HEK293 (cell line): Measurements from ENCODE around the gene KIF14.

Source experiments
- CTCF ChIA-PET: fragments of 350-600 bp; formaldehyde crosslinking; extraction: SDS; loops from one replicate; lab custom pipeline; 2021; ENCODE audit warnings: antibody characterized with exemption; lab: Yijun Ruan, JAX
- POLR2A ChIA-PET: fragments of 300-600 bp; formaldehyde crosslinking; extraction: SDS; loops from one replicate; lab custom pipeline; 2020; ENCODE audit warnings: antibody characterized with exemption, inconsistent platforms; lab: Yijun Ruan, JAX
- H3K27ac ChIP-seq: fragments of 200-500 bp; sonication (Bioruptor generic); 2 replicates; pipeline ENCODE4 v1.5.1; 2014; ENCODE audit warnings: low read depth, low read length, control low read depth, inconsistent platforms; ENCODE audit errors: extremely low read depth
- H3K36me3 ChIP-seq, 2 experiments: fragments of 200-500 bp in 1 of 2; sonication (Bioruptor generic) in 1 of 2; 1 replicate in 1 of 2; 2 replicates in 1 of 2; pipeline ENCODE4 v1.5.1; 2014 to 2017; ENCODE audit warnings: inconsistent platforms in 2 of 2, low read length in 2 of 2; ENCODE audit not compliant: control insufficient read depth in 2 of 2, insufficient read depth in 1 of 2
- H3K4me1 ChIP-seq: fragments of 200-500 bp; sonication (Bioruptor generic); 2 replicates; pipeline ENCODE4 v1.5.1; 2014; ENCODE audit warnings: mild to moderate bottlenecking, low read length, inconsistent platforms; ENCODE audit not compliant: control insufficient read depth, insufficient read depth
- H3K4me3 ChIP-seq: 2 replicates; pipeline ENCODE4 v1.5.1; 2011; ENCODE audit warnings: low read depth, mild to moderate bottlenecking, control low read depth, low read length, moderate library complexity
- H3K9me3 ChIP-seq: fragments of 200-500 bp; sonication (Bioruptor generic); 2 replicates; pipeline ENCODE4 v1.5.1; 2014; ENCODE audit warnings: low read depth, low read length, inconsistent platforms; ENCODE audit not compliant: control insufficient read depth, insufficient read depth
- GLIS1 ChIP-seq: fragments of 450-650 bp; formaldehyde crosslinking; IDR thresholded peaks from 2 replicates; pipeline ENCODE4 v1.5.1; 2016; ENCODE audit warnings: missing biosample characterization, missing genetic modification characterization
- KLF16 ChIP-seq: fragments of 450-650 bp; formaldehyde crosslinking; IDR thresholded peaks from 2 replicates; pipeline ENCODE4 v1.5.1; 2017; ENCODE audit warnings: missing biosample characterization, missing genetic modification characterization
- PBX3 ChIP-seq: sonication (generic); formaldehyde crosslinking; IDR thresholded peaks from 2 replicates; pipeline ENCODE4 v1.8.1; 2022; ENCODE audit warnings: mild to moderate bottlenecking, moderate library complexity, missing genetic modification reagents
- PRDM2 ChIP-seq: fragments of 450-650 bp; formaldehyde crosslinking; IDR thresholded peaks from 2 replicates; pipeline ENCODE4 v1.5.1; 2016; ENCODE audit warnings: missing biosample characterization, missing genetic modification characterization, borderline replicate concordance
- SCRT1 ChIP-seq: fragments of 450-650 bp; formaldehyde crosslinking; IDR thresholded peaks from 2 replicates; pipeline ENCODE4 v1.5.1; 2016; ENCODE audit warnings: missing biosample characterization, missing genetic modification characterization, borderline replicate concordance
- YY2 ChIP-seq: fragments of 450-650 bp; formaldehyde crosslinking; IDR thresholded peaks from 2 replicates; pipeline ENCODE4 v1.5.1; 2016; ENCODE audit warnings: missing biosample characterization, missing genetic modification characterization
- ZBTB49 ChIP-seq: fragments of 450-650 bp; formaldehyde crosslinking; IDR thresholded peaks from 2 replicates; pipeline ENCODE4 v1.5.1; 2016; ENCODE audit warnings: missing biosample characterization, missing genetic modification characterization, low read depth
- ZBTB8A ChIP-seq: fragments of 450-650 bp; formaldehyde crosslinking; IDR thresholded peaks from 2 replicates; pipeline ENCODE4 v1.5.1; 2016; ENCODE audit warnings: missing biosample characterization, missing genetic modification characterization
- ZNF112 ChIP-seq: fragments of 450-650 bp; formaldehyde crosslinking; IDR thresholded peaks from 2 replicates; pipeline ENCODE4 v1.5.0; 2017; ENCODE audit warnings: missing biosample characterization, missing genetic modification characterization
- ZNF132 ChIP-seq: fragments of 450-650 bp; formaldehyde crosslinking; IDR thresholded peaks from 2 replicates; pipeline ENCODE4 v1.5.1; 2017; ENCODE audit warnings: missing biosample characterization, missing genetic modification characterization, borderline replicate concordance
- ZNF133 ChIP-seq: fragments of 450-650 bp; formaldehyde crosslinking; IDR thresholded peaks from 2 replicates; pipeline ENCODE4 v1.5.1; 2016; ENCODE audit warnings: missing biosample characterization, missing genetic modification characterization
- ZNF433 ChIP-seq: fragments of 450-650 bp; formaldehyde crosslinking; IDR thresholded peaks from 2 replicates; pipeline ENCODE4 v1.5.1; 2016; ENCODE audit warnings: missing biosample characterization, missing genetic modification characterization, low read depth
- ZNF501 ChIP-seq: fragments of 450-650 bp; formaldehyde crosslinking; IDR thresholded peaks from 2 replicates; pipeline ENCODE4 v1.5.1; 2016; ENCODE audit warnings: missing biosample characterization, missing genetic modification characterization
- ZNF544 ChIP-seq: fragments of 450-650 bp; formaldehyde crosslinking; IDR thresholded peaks from 2 replicates; pipeline ENCODE4 v1.5.0; 2017; ENCODE audit warnings: missing biosample characterization, missing genetic modification characterization
- ZNF585B ChIP-seq: fragments of 450-650 bp; formaldehyde crosslinking; IDR thresholded peaks from 2 replicates; pipeline ENCODE4 v1.5.1; 2016; ENCODE audit warnings: missing biosample characterization, missing genetic modification characterization
- ZNF610 ChIP-seq: fragments of 450-650 bp; formaldehyde crosslinking; IDR thresholded peaks from 2 replicates; pipeline ENCODE4 v1.5.1; 2016; ENCODE audit warnings: missing biosample characterization, missing genetic modification characterization, borderline replicate concordance
- ZNF624 ChIP-seq: fragments of 450-650 bp; formaldehyde crosslinking; IDR thresholded peaks from 2 replicates; pipeline ENCODE4 v1.5.1; 2017; ENCODE audit warnings: missing biosample characterization, missing genetic modification characterization
- ZNF639 ChIP-seq: fragments of 450-650 bp; formaldehyde crosslinking; IDR thresholded peaks from 2 replicates; pipeline ENCODE4 v1.5.1; 2016; ENCODE audit warnings: missing biosample characterization, missing genetic modification characterization
- ZNF701 ChIP-seq: fragments of 450-650 bp; formaldehyde crosslinking; IDR thresholded peaks from 2 replicates; pipeline ENCODE4 v1.5.1; 2016; ENCODE audit warnings: missing biosample characterization, missing genetic modification characterization
- ZNF777 ChIP-seq: fragments of 450-650 bp; formaldehyde crosslinking; IDR thresholded peaks from 2 replicates; pipeline ENCODE4 v1.5.1; 2017; ENCODE audit warnings: missing biosample characterization, missing genetic modification characterization, borderline replicate concordance

KIF14 gene

GRCh38 chr1:200590001-200590400, 30.6 kb downstream of the KIF14 start:
- ChIA-PET POLR2A (interaction anchor here (0.5 kb wide), 1 partner anchor 25 kb away, joined by 5 read pairs; no protein-coding TSS in a partner anchor), CTCF (interaction anchor here (0.6 kb wide), 1 partner anchor 148 kb away, joined by 3 read pairs; no protein-coding TSS in a partner anchor)
- peaks cover 33 to 67% of the 10 kb centered on the region in 2 experiments for H3K36me3 ChIP-seq
- H3K4me3 ChIP-seq: no peak overlapping the region
- TF ChIP-seq KLF16 (tag by site-specific recombination) (no peak), SCRT1 (tag by site-specific recombination) (no peak), ZBTB49 (tag by site-specific recombination) (no peak)
- no peaks in the 10 kb centered on the region for H3K4me1 ChIP-seq
- H3K9me3 ChIP-seq: no peaks in the 10 kb centered on the region
- no peak overlapping the region for H3K27ac ChIP-seq

- H3K27ac ChIP-seq: no peak overlapping the region
- ChIA-PET CTCF (interaction anchor here (1.4 kb wide), 1 partner anchor 30 kb away, joined by 4 read pairs; no protein-coding TSS in a partner anchor), POLR2A (no interaction called here)
- peaks cover 32 to 74% of the 10 kb centered on the region in 2 experiments for H3K36me3 ChIP-seq
- H3K9me3 ChIP-seq: no peaks in the 10 kb centered on the region
- no peak for TF ChIP-seq ZBTB8A (tag by site-specific recombination)
- no peak for TF ChIP-seq ZNF133 (tag by site-specific recombination)
- no peak for TF ChIP-seq ZNF585B (tag by site-specific recombination)
- no peak for TF ChIP-seq ZNF112 (tag by site-specific recombination)
- TF ChIP-seq YY2 (tag by site-specific recombination): no peak
- TF ChIP-seq ZNF544: no peak
- no peak for TF ChIP-seq ZNF501 (tag by site-specific recombination)
- TF ChIP-seq GLIS1 (tag by site-specific recombination): no peak
- no peak for TF ChIP-seq PRDM2 (tag by site-specific recombination)
- TF ChIP-seq ZNF624 (tag by site-specific recombination): no peak
- no peak for TF ChIP-seq ZNF639 (tag by site-specific recombination)
- no peak for TF ChIP-seq ZNF433 (tag by site-specific recombination)
- TF ChIP-seq PBX3 (CRISPR knock-in tag): no peak
- no peak for TF ChIP-seq ZNF701 (tag by site-specific recombination)
- TF ChIP-seq ZNF610 (tag by site-specific recombination): no peak
- no peak for TF ChIP-seq ZNF132 (tag by site-specific recombination)
- no peak for TF ChIP-seq ZNF777 (tag by site-specific recombination)
- H3K4me1 ChIP-seq: no peaks in the 10 kb centered on the region
- H3K4me3 ChIP-seq: no peak overlapping the region
These were observed 31.9 kb downstream of the KIF14 start for GRCh38 chr1:200588698-200589097.
